SK-N-SH treated with all-trans-retinoic acid at 6 μM for 48 hours (cell line): ENCODE measurements around the gene CEACAM6.

Experiments
- ESRRG ChIP-seq: fragments of 250-450 bp; sonication (Bioruptor Pico); IDR thresholded peaks from 2 replicates; pipeline ENCODE4 v1.6.1; 2021; ENCODE audit warnings: mild to moderate bottlenecking
- GLIS3 ChIP-seq: fragments of 250-450 bp; sonication (Bioruptor Pico); IDR thresholded peaks from 2 replicates; pipeline ENCODE4 v1.5.0; 2020; ENCODE audit warnings: mild to moderate bottlenecking, moderate library complexity
- ISL1 ChIP-seq: fragments of 250-450 bp; sonication (Bioruptor Pico); IDR thresholded peaks from 2 replicates; pipeline ENCODE4 v2.1.2; 2022; ENCODE audit warnings: mild to moderate bottlenecking, moderate library complexity
- SNAI2 ChIP-seq: fragments of 250-450 bp; sonication (Bioruptor Pico); IDR thresholded peaks from 2 replicates; pipeline ENCODE4 v1.5.0; 2020; ENCODE audit warnings: mild to moderate bottlenecking, moderate library complexity
- ZFP3 ChIP-seq: fragments of 250-450 bp; sonication (Bioruptor Pico); IDR thresholded peaks from 2 replicates; pipeline ENCODE4 v1.5.0; 2020; ENCODE audit warnings: mild to moderate bottlenecking, moderate library complexity
- ZFP30 ChIP-seq: fragments of 450-650 bp; formaldehyde crosslinking; IDR thresholded peaks from 2 replicates; pipeline ENCODE4 v1.5.0; 2022; ENCODE audit warnings: mild to moderate bottlenecking, moderate library complexity
- ZNF565 ChIP-seq: fragments of 450-650 bp; formaldehyde crosslinking; conservative IDR thresholded peaks from 2 replicates; pipeline ENCODE4 v1.5.0; 2020; ENCODE audit warnings: low read depth, mild to moderate bottlenecking, moderate library complexity
- ZNF70 ChIP-seq: fragments of 450-650 bp; formaldehyde crosslinking; IDR thresholded peaks from 2 replicates; pipeline ENCODE4 v1.5.0; 2020; ENCODE audit warnings: mild to moderate bottlenecking, moderate library complexity
- TF ChIP-seq, protein P1 (sequence below): fragments of 250-450 bp; sonication (Bioruptor Pico); IDR thresholded peaks from 2 replicates; pipeline ENCODE4 v1.8.0; 2020; ENCODE audit warnings: mild to moderate bottlenecking, moderate library complexity, borderline replicate concordance
- TF ChIP-seq, protein P2 (sequence below): fragments of 250-450 bp; sonication (Bioruptor Pico); IDR thresholded peaks from 2 replicates; pipeline ENCODE4 v1.5.1; 2021; ENCODE audit warnings: mild to moderate bottlenecking, moderate library complexity
- TF ChIP-seq, protein P3 (sequence below): fragments of 250-450 bp; sonication (Bioruptor Pico); IDR thresholded peaks from 2 replicates; pipeline ENCODE4 v1.5.1; 2020; ENCODE audit warnings: low read depth, mild to moderate bottlenecking, moderate library complexity

GRCh38 chr19:41744850-41745249 is 10.5 kb upstream of the CEACAM6 start:
- TF ChIP-seq SNAI2 (CRISPR knock-in tag) (no peak), ZFP3 (CRISPR knock-in tag) (no peak), GLIS3 (CRISPR knock-in tag) (no peak), ZNF565 (no peak), ZNF70 (CRISPR knock-in tag) (no peak), ZFP30 (no peak), ISL1 (no peak), ESRRG (CRISPR knock-in tag) (no peak)
- TF ChIP-seq, protein P1, sequence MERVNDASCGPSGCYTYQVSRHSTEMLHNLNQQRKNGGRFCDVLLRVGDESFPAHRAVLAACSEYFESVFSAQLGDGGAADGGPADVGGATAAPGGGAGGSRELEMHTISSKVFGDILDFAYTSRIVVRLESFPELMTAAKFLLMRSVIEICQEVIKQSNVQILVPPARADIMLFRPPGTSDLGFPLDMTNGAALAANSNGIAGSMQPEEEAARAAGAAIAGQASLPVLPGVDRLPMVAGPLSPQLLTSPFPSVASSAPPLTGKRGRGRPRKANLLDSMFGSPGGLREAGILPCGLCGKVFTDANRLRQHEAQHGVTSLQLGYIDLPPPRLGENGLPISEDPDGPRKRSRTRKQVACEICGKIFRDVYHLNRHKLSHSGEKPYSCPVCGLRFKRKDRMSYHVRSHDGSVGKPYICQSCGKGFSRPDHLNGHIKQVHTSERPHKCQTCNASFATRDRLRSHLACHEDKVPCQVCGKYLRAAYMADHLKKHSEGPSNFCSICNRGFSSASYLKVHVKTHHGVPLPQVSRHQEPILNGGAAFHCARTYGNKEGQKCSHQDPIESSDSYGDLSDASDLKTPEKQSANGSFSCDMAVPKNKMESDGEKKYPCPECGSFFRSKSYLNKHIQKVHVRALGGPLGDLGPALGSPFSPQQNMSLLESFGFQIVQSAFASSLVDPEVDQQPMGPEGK (CRISPR knock-in tag): no peak
- TF ChIP-seq, protein P2, sequence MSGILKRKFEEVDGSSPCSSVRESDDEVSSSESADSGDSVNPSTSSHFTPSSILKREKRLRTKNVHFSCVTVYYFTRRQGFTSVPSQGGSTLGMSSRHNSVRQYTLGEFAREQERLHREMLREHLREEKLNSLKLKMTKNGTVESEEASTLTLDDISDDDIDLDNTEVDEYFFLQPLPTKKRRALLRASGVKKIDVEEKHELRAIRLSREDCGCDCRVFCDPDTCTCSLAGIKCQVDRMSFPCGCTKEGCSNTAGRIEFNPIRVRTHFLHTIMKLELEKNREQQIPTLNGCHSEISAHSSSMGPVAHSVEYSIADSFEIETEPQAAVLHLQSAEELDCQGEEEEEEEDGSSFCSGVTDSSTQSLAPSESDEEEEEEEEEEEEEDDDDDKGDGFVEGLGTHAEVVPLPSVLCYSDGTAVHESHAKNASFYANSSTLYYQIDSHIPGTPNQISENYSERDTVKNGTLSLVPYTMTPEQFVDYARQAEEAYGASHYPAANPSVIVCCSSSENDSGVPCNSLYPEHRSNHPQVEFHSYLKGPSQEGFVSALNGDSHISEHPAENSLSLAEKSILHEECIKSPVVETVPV (CRISPR knock-in tag): no peak
- TF ChIP-seq, protein P3, sequence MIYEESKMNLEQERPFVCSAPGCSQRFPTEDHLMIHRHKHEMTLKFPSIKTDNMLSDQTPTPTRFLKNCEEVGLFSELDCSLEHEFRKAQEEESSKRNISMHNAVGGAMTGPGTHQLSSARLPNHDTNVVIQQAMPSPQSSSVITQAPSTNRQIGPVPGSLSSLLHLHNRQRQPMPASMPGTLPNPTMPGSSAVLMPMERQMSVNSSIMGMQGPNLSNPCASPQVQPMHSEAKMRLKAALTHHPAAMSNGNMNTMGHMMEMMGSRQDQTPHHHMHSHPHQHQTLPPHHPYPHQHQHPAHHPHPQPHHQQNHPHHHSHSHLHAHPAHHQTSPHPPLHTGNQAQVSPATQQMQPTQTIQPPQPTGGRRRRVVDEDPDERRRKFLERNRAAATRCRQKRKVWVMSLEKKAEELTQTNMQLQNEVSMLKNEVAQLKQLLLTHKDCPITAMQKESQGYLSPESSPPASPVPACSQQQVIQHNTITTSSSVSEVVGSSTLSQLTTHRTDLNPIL (CRISPR knock-in tag): no peak
